Mononuclear cell (primary cell): ENCODE data around the gene NMNAT2. TPM values are rescaled to one million over a fixed set of nuclear protein-coding genes. Genes with fewer than 3 reads are reported as not detected.

Experiments
- H3K27me3 ChIP-seq: 2 replicates; pipeline ENCODE4 v1.6.0; 2011; ENCODE audit warnings: low read length, control low read depth; ENCODE audit not compliant: insufficient read depth
- H3K4me1 ChIP-seq: 2 replicates; pipeline ENCODE4 v1.5.1; 2011; ENCODE audit warnings: mild to moderate bottlenecking, low read length, control low read depth; ENCODE audit not compliant: insufficient read depth
- H3K4me3 ChIP-seq: 2 replicates; pipeline ENCODE4 v1.5.1; 2011; ENCODE audit warnings: mild to moderate bottlenecking, low read length, moderate library complexity
- H3K9me3 ChIP-seq: 2 replicates; pipeline ENCODE4 v1.5.1; 2011; ENCODE audit warnings: low read depth, mild to moderate bottlenecking, control low read depth, low read length
- total RNA-seq: library from RNA; depleted of rRNA; stranded (reverse); fragments of >200 nt; gene quantifications from one replicate; pipeline ENCODE4 v1.2.3, GENCODE V29; 2012

Gene NMNAT2
- total RNA-seq, 1 donor = not detected

- Histone ChIP-seq H3K4me3 (no peak overlapping the region), H3K9me3 (no peaks in the 10 kb centered on the region), H3K27me3 (no peaks in the 10 kb centered on the region), H3K4me1 (peaks cover 6% of the 10 kb centered on the region)
These were observed 203.9 kb downstream of the NMNAT2 start for GRCh38 chr1:183214021-183214970.

- no peaks in the 10 kb centered on the region for H3K27me3 ChIP-seq
- no peaks in the 10 kb centered on the region for H3K4me1 ChIP-seq
- no peaks in the 10 kb centered on the region for H3K9me3 ChIP-seq
- no peak overlapping the region for H3K4me3 ChIP-seq
These were observed 205.3 kb downstream of the NMNAT2 start for GRCh38 chr1:183212870-183213269.

- Histone ChIP-seq H3K4me1 (no peaks in the 10 kb centered on the region), H3K4me3 (no peak overlapping the region), H3K9me3 (no peaks in the 10 kb centered on the region), H3K27me3 (no peaks in the 10 kb centered on the region)
These were observed 207.5 kb downstream of the NMNAT2 start for GRCh38 chr1:183210681-183211080.

- no peaks in the 10 kb centered on the region for H3K4me1 ChIP-seq
- no peaks in the 10 kb centered on the region for H3K27me3 ChIP-seq
- no peaks in the 10 kb centered on the region for H3K9me3 ChIP-seq
- no peak overlapping the region for H3K4me3 ChIP-seq
These were observed 208.5 kb downstream of the NMNAT2 start for GRCh38 chr1:183209533-183210158.

- Histone ChIP-seq H3K4me1 (no peaks in the 10 kb centered on the region), H3K9me3 (no peaks in the 10 kb centered on the region), H3K27me3 (no peaks in the 10 kb centered on the region), H3K4me3 (no peak overlapping the region)
These were observed 211.6 kb downstream of the NMNAT2 start for GRCh38 chr1:183206538-183207122.

- no peaks in the 10 kb centered on the region for H3K9me3 ChIP-seq
- H3K4me3 ChIP-seq = no peak overlapping the region
- no peaks in the 10 kb centered on the region for H3K27me3 ChIP-seq
- H3K4me1 ChIP-seq = no peaks in the 10 kb centered on the region
These were observed 212.9 kb downstream of the NMNAT2 start for GRCh38 chr1:183205196-183205781.

GRCh38 chr1:183203094-183203493 is 215.1 kb downstream of the NMNAT2 start:
- no peaks in the 10 kb centered on the region for H3K9me3 ChIP-seq
- no peak overlapping the region for H3K4me3 ChIP-seq
- H3K27me3 ChIP-seq = no peaks in the 10 kb centered on the region
- H3K4me1 ChIP-seq = no peaks in the 10 kb centered on the region

- Histone ChIP-seq H3K4me3 (no peak overlapping the region), H3K27me3 (peaks cover 3% of the 10 kb centered on the region), H3K9me3 (no peaks in the 10 kb centered on the region), H3K4me1 (no peaks in the 10 kb centered on the region)
These were observed 217.7 kb downstream of the NMNAT2 start for GRCh38 chr1:183200451-183200850.

- no peak overlapping the region for H3K4me3 ChIP-seq
- H3K27me3 ChIP-seq = peaks cover 3% of the 10 kb centered on the region
- H3K4me1 ChIP-seq = peaks cover 4% of the 10 kb centered on the region
- H3K9me3 ChIP-seq = no peaks in the 10 kb centered on the region
These were observed 218.9 kb downstream of the NMNAT2 start for GRCh38 chr1:183199304-183199703.

GRCh38 chr1:183198463-183198862 is 219.7 kb downstream of the NMNAT2 start:
- H3K27me3 ChIP-seq = peaks cover 3% of the 10 kb centered on the region
- no peaks in the 10 kb centered on the region for H3K9me3 ChIP-seq
- no peak overlapping the region for H3K4me3 ChIP-seq
- H3K4me1 ChIP-seq = peaks cover 4% of the 10 kb centered on the region

Other genes with a start within 250 kb of the NMNAT2 start
- not detected for gene LAMC2, start 232.1 kb downstream of the NMNAT2 start, total RNA-seq
- 36.6 TPM for gene SMG7, start 54.1 kb upstream of the NMNAT2 start, total RNA-seq
- 184 TPM for gene NCF2, start 172.1 kb upstream of the NMNAT2 start, total RNA-seq
- 63.4 TPM for gene ARPC5, start 217.4 kb upstream of the NMNAT2 start, total RNA-seq
- gene APOBEC4, start 234.9 kb upstream of the NMNAT2 start, total RNA-seq = 0.10 TPM